A673 (cell line): ENCODE measurements around the gene TRPM4. TPM values are rescaled to one million over a fixed set of nuclear protein-coding genes. Genes with fewer than 3 reads are reported as not detected.

Source experiments
- BruUV-seq: library from RNA; stranded (reverse); fragments of 400-500 nt; replicated peaks from 2 replicates; lab custom pipeline; 2021; lab: Mats Ljungman, UMichigan
- CTCF ChIA-PET: fragments of 300-600 bp; sonication (Branson Sonifier 250); formaldehyde crosslinking; loops from one replicate; lab custom pipeline; 2022; ENCODE audit warnings: antibody characterized with exemption; lab: Charles Lee
- POLR2A ChIA-PET: fragments of 300-600 bp; sonication (Branson Sonifier 250); formaldehyde crosslinking; loops from one replicate; lab custom pipeline; 2022; ENCODE audit warnings: antibody characterized with exemption; ENCODE audit not compliant: low non-redundant PET; lab: Charles Lee
- DNase-seq: peaks from one replicate; pipeline ENCODE4 v3.0.0-alpha.2; 2015; ENCODE audit warnings: low spot score
- H3K27ac ChIP-seq: fragments of 200-600 bp; sonication (generic); 2 replicates; pipeline ENCODE4 v1.5.1; 2016; ENCODE audit warnings: mixed run types, low read depth, mild to moderate bottlenecking, mixed read lengths, antibody characterized with exemption, low read length; ENCODE audit not compliant: poor library complexity, severe bottlenecking
- H3K27me3 ChIP-seq: fragments of 200-600 bp; sonication (generic); replicated peaks from 2 replicates; pipeline ENCODE4 v1.6.1; 2017; ENCODE audit warnings: mixed run types, low read depth, mild to moderate bottlenecking, mixed read lengths, antibody characterized with exemption, low read length; ENCODE audit not compliant: insufficient read depth, poor library complexity
- H3K36me3 ChIP-seq: fragments of 200-600 bp; sonication (generic); 2 replicates; pipeline ENCODE4 v1.6.1; 2016; ENCODE audit warnings: mixed run types, mild to moderate bottlenecking, mixed read lengths, antibody characterized with exemption, low read length; ENCODE audit not compliant: insufficient read depth, poor library complexity, severe bottlenecking
- H3K4me1 ChIP-seq: fragments of 200-600 bp; sonication (generic); 2 replicates; pipeline ENCODE4 v1.6.1; 2017; ENCODE audit warnings: mixed run types, mild to moderate bottlenecking, mixed read lengths, antibody characterized with exemption, low read length; ENCODE audit not compliant: insufficient read depth, poor library complexity, severe bottlenecking
- H3K4me3 ChIP-seq: fragments of 200-600 bp; sonication (generic); 2 replicates; pipeline ENCODE4 v1.5.1; 2016; ENCODE audit warnings: low read depth, mixed run types, mild to moderate bottlenecking, mixed read lengths, low read length; ENCODE audit not compliant: poor library complexity, severe bottlenecking
- H3K9me3 ChIP-seq: fragments of 200-600 bp; sonication (generic); 2 replicates; pipeline ENCODE4 v1.6.1; 2016; ENCODE audit warnings: mixed run types, low read depth, mild to moderate bottlenecking, mixed read lengths, antibody characterized with exemption, low read length; ENCODE audit not compliant: poor library complexity, severe bottlenecking
- CTCF ChIP-seq: fragments of 300-800, 200-600 bp; sonication (generic); conservative IDR thresholded peaks from 2 replicates; pipeline ENCODE4 v1.5.1; 2017; ENCODE audit warnings: low read depth, mild to moderate bottlenecking, antibody characterized with exemption, low read length, moderate library complexity, mixed read lengths
- EZH2 ChIP-seq: fragments of 200-600 bp; sonication (generic); IDR thresholded peaks from 2 replicates; pipeline ENCODE4 v1.6.1; 2017; ENCODE audit warnings: borderline replicate concordance, low read depth, mild to moderate bottlenecking, mixed read lengths, antibody characterized with exemption, low read length; ENCODE audit not compliant: poor library complexity, severe bottlenecking
- intact Hi-C: fragments of 100-400 bp; cut with micrococcal nuclease; formaldehyde crosslinking; loops from one replicate; pipeline ENCODE4 v1.10.0; 2022; ENCODE audit not compliant: unreplicated experiment
- total RNA-seq: library from RNA; stranded (reverse); gene quantifications from 2 replicates; pipeline ENCODE4 v1.2.3, GENCODE V29; 2021

TRPM4 gene
- total RNA-seq, 1 experiment from 2014 or later: 107 TPM

GRCh38 chr19:49231804-49232203, 74.2 kb downstream of the TRPM4 start:
- H3K4me1 ChIP-seq: no peaks in the 10 kb centered on the region
- no peak overlapping the region for H3K27ac ChIP-seq
- POLR2A ChIA-PET: no interaction called here
- no peak for DNase-seq
- no peaks in the 10 kb centered on the region for H3K9me3 ChIP-seq
- intact Hi-C loops: no loop called here
- no TSS peak for BruUV-seq
- CTCF ChIA-PET: no interaction called here
- TF ChIP-seq EZH2 (no peak), CTCF (no peak)
- no peak overlapping the region for H3K4me3 ChIP-seq
- H3K36me3 ChIP-seq: peaks cover 32% of the 10 kb centered on the region
- no peaks in the 10 kb centered on the region for H3K27me3 ChIP-seq

GRCh38 chr19:49233163-49233562, 75.6 kb downstream of the TRPM4 start:
- Histone ChIP-seq H3K27me3 (no peaks in the 10 kb centered on the region), H3K4me3 (no peak overlapping the region), H3K27ac (no peak overlapping the region), H3K4me1 (no peaks in the 10 kb centered on the region), H3K9me3 (no peaks in the 10 kb centered on the region), H3K36me3 (peaks cover 25% of the 10 kb centered on the region)
- ChIA-PET POLR2A (no interaction called here), CTCF (no interaction called here)
- intact Hi-C loops: no loop called here
- BruUV-seq: no TSS peak
- TF ChIP-seq EZH2: no peak
- TF ChIP-seq CTCF: no peak
- no peak for DNase-seq

- Histone ChIP-seq H3K36me3 (peaks cover 45% of the 10 kb centered on the region), H3K4me1 (no peaks in the 10 kb centered on the region), H3K27me3 (no peaks in the 10 kb centered on the region), H3K9me3 (no peaks in the 10 kb centered on the region), H3K4me3 (no peak overlapping the region), H3K27ac (no peak overlapping the region)
- intact Hi-C loops: no loop called here
- BruUV-seq: no TSS peak
- ChIA-PET CTCF (no interaction called here), POLR2A (no interaction called here)
- DNase-seq: no peak
- TF ChIP-seq EZH2 (no peak), CTCF (no peak)
These were observed 84.2 kb downstream of the TRPM4 start for GRCh38 chr19:49241769-49242168.
